Natural killer cell (primary cell): ENCODE results near the gene ANP32A. TPM values are rescaled to one million over a fixed set of nuclear protein-coding genes. Genes with fewer than 3 reads are reported as not detected.

Source experiments
- ATAC-seq, 3 donors: fragments of 150-1000 bp in 2 of 3; fragments of 200-7000 bp in 1 of 3; cut with Tn5 transposase; 1 replicate in 1 of 3; 2 replicates in 2 of 3; pipeline ENCODE4 v1.10.0; 2021; ENCODE audit warnings: mild to moderate bottlenecking in 2 of 3, moderate library complexity in 2 of 3
- DNase-seq, 2 donors: peaks; one replicate each; pipeline versions ENCODE4 v3.0.0 to v3.0.0-alpha.2; 2013 to 2021; ENCODE audit warnings: mixed read lengths in 1 of 2
- H3K27ac ChIP-seq: one replicate; pipeline ENCODE4 v1.5.1; 2013; ENCODE audit warnings: mild to moderate bottlenecking, low read length
- H3K27me3 ChIP-seq: one replicate; pipeline ENCODE4 v1.6.1; 2013; ENCODE audit warnings: low read length; ENCODE audit not compliant: control insufficient read depth, insufficient read depth
- H3K36me3 ChIP-seq: one replicate; pipeline ENCODE4 v1.6.1; 2013; ENCODE audit warnings: low read length; ENCODE audit not compliant: control insufficient read depth, insufficient read depth
- H3K4me1 ChIP-seq: one replicate; pipeline ENCODE4 v1.6.1; 2013; ENCODE audit warnings: low read length; ENCODE audit not compliant: control insufficient read depth, insufficient read depth
- H3K4me3 ChIP-seq: one replicate; pipeline ENCODE4 v1.5.1; 2013; ENCODE audit warnings: low read length
- H3K9me3 ChIP-seq: one replicate; pipeline ENCODE4 v1.6.1; 2013; ENCODE audit warnings: low read length; ENCODE audit not compliant: control insufficient read depth, insufficient read depth
- H3K27ac Mint-ChIP-seq, 2 donors: one replicate each; pipeline ENCODE4 v1.8.0; 2022; ENCODE audit warnings: mild to moderate bottlenecking in 2 of 2, mixed read lengths in 2 of 2, moderate library complexity in 1 of 2
- H3K27me3 Mint-ChIP-seq, 2 donors: one replicate each; pipeline ENCODE4 v1.8.0; 2022; ENCODE audit warnings: low read depth in 2 of 2, mixed read lengths in 2 of 2
- H3K36me3 Mint-ChIP-seq: one replicate; pipeline ENCODE4 v1.8.0; 2022; ENCODE audit warnings: mixed read lengths
- H3K4me1 Mint-ChIP-seq, 2 donors: one replicate each; pipeline ENCODE4 v1.8.0; 2022; ENCODE audit warnings: mixed read lengths in 2 of 2
- H3K4me3 Mint-ChIP-seq: one replicate; pipeline ENCODE4 v1.8.0; 2022; ENCODE audit warnings: mild to moderate bottlenecking, moderate library complexity, mixed read lengths
- H3K9me3 Mint-ChIP-seq, 2 donors: one replicate each; pipeline ENCODE4 v1.8.0; 2022; ENCODE audit warnings: mixed read lengths in 2 of 2
- WGBS: methylation state at CpG from one replicate; pipeline ENCODE4 v1.1.7; 2013; ENCODE audit warnings: missing lambda C conversion rate; ENCODE audit not compliant: insufficient coverage; 5-methylcytosine and 5-hydroxymethylcytosine counted together
- intact Hi-C: fragments of 100-400 bp; cut with micrococcal nuclease; formaldehyde crosslinking; loops from one replicate; pipeline ENCODE4 v1.14.2; 2022
- total RNA-seq, 4 donors: library from RNA; stranded (reverse); fragments of 120-200 nt in 1 of 4; gene quantifications; one replicate each; pipeline versions ENCODE4 v1.2.3 to v1.2.4, GENCODE V29; 2013 to 2022
- TF ChIP-seq, protein P1 (sequence below): fragments of 200-600 bp; IDR thresholded peaks from one replicate; pipeline ENCODE4 v1.8.0; 2022; ENCODE audit warnings: antibody characterized with exemption

The ANP32A gene
- total RNA-seq, 3 donors from 2014 or later (not counting 1 experiment from before 2014, with no cell fraction given), result 133 to 150 (median 148) TPM

DNA sequence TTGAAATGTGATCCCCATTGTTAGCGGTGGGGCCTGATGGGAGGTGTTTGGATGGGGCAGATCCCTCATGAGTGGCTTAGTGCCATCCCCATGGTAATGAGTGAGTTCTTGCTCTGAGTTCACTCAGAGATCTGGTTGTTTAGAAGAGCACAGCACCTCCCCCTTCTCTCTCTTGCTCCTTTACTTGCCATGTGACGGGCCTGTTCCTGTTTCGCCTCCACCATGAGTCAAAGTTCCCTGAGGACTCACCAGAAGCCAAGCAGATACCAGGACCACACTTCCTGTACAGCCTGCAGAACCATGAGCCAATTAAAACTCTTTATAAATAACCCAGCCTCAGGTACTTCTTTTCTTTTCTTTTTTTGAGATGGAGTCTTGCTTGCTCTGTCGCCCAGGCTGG is 46.6 kb downstream of the ANP32A start:
- H3K9me3 Mint-ChIP-seq, result no peaks in the 10 kb centered on the region
- no peak overlapping the region for H3K4me3 Mint-ChIP-seq
- WGBS, result 93% methylated on average over 4 of the region's 4 CpGs
- peaks cover 21% of the 10 kb centered on the region for H3K4me1 ChIP-seq
- H3K27ac Mint-ChIP-seq, result no peak overlapping the region
- DNase-seq (no peak), ATAC-seq (no peak)
- peaks cover 32 to 40% of the 10 kb centered on the region in 2 donors for H3K4me1 Mint-ChIP-seq
- H3K4me3 ChIP-seq, result no peak overlapping the region
- no peaks in the 10 kb centered on the region for H3K9me3 ChIP-seq
- TF ChIP-seq, protein P1, sequence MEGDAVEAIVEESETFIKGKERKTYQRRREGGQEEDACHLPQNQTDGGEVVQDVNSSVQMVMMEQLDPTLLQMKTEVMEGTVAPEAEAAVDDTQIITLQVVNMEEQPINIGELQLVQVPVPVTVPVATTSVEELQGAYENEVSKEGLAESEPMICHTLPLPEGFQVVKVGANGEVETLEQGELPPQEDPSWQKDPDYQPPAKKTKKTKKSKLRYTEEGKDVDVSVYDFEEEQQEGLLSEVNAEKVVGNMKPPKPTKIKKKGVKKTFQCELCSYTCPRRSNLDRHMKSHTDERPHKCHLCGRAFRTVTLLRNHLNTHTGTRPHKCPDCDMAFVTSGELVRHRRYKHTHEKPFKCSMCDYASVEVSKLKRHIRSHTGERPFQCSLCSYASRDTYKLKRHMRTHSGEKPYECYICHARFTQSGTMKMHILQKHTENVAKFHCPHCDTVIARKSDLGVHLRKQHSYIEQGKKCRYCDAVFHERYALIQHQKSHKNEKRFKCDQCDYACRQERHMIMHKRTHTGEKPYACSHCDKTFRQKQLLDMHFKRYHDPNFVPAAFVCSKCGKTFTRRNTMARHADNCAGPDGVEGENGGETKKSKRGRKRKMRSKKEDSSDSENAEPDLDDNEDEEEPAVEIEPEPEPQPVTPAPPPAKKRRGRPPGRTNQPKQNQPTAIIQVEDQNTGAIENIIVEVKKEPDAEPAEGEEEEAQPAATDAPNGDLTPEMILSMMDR, result no peak
- no peaks in the 10 kb centered on the region for H3K36me3 Mint-ChIP-seq
- H3K27me3 Mint-ChIP-seq, result peaks cover 0 to 5% of the 10 kb centered on the region in 2 donors
- no peaks in the 10 kb centered on the region for H3K27me3 ChIP-seq
- H3K36me3 ChIP-seq, result peaks cover 7% of the 10 kb centered on the region
- no peak overlapping the region for H3K27ac ChIP-seq
- intact Hi-C loops, result no loop called here

DNA sequence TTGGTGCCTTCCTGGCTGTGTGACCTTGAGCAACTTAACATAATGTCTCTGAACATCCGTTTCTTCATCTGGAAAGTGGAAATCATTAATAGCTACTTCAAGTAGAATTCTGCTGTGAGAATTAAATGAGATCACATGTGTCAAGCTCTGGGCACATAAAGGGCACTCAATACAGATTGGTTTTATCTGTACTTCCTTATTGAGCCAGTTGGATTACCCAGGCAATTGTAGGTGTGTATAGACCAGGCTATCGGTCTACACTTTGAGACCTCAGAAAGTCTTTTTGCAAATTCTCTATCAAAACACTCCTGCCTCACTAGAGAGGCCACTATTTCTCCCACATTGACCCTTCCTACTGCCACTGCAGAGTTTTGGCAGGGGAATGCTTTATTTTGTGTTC is 47.7 kb downstream of the ANP32A start:
- Histone ChIP-seq H3K27ac (no peak overlapping the region), H3K27me3 (no peaks in the 10 kb centered on the region), H3K4me1 (peaks cover 21% of the 10 kb centered on the region), H3K4me3 (no peak overlapping the region), H3K9me3 (no peaks in the 10 kb centered on the region), H3K36me3 (peaks cover 4% of the 10 kb centered on the region)
- Mint-ChIP-seq H3K9me3 (no peaks in the 10 kb centered on the region), H3K36me3 (no peaks in the 10 kb centered on the region), H3K27me3 (peaks cover 0 to 5% of the 10 kb centered on the region in 2 donors), H3K4me3 (no peak overlapping the region), H3K4me1 (peaks cover 32 to 40% of the 10 kb centered on the region in 2 donors), H3K27ac (no peak overlapping the region)
- WGBS, result 79% methylated on average over 1 of the region's 2 CpGs
- intact Hi-C loops, result no loop called here
- DNase-seq (no peak), ATAC-seq (no peak)
- TF ChIP-seq, protein P1, result no peak

- Histone ChIP-seq H3K27me3 (no peaks in the 10 kb centered on the region), H3K36me3 (no peaks in the 10 kb centered on the region), H3K4me3 (no peak overlapping the region), H3K27ac (no peak overlapping the region), H3K9me3 (no peaks in the 10 kb centered on the region), H3K4me1 (peaks cover under 1% of the 10 kb centered on the region)
- ATAC-seq, result no peak
- Mint-ChIP-seq H3K27me3 (peaks cover 0 to 5% of the 10 kb centered on the region in 2 donors), H3K4me1 (peaks cover 8 to 16% of the 10 kb centered on the region in 2 donors), H3K36me3 (no peaks in the 10 kb centered on the region), H3K9me3 (no peaks in the 10 kb centered on the region), H3K27ac (no peak overlapping the region), H3K4me3 (no peak overlapping the region)
- intact Hi-C loops, result no loop called here
- TF ChIP-seq, protein P1, result no peak
- DNase-seq, result no peak
These were observed 50.5 kb downstream of the ANP32A start for GRCh38 chr15:68770216-68770615.

GRCh38 chr15:68769702-68770101 is 51.0 kb downstream of the ANP32A start:
- Histone ChIP-seq H3K27ac (no peak overlapping the region), H3K36me3 (no peaks in the 10 kb centered on the region), H3K4me1 (no peaks in the 10 kb centered on the region), H3K4me3 (no peak overlapping the region), H3K9me3 (no peaks in the 10 kb centered on the region), H3K27me3 (no peaks in the 10 kb centered on the region)
- no peaks in the 10 kb centered on the region for H3K36me3 Mint-ChIP-seq
- peaks cover 6 to 11% of the 10 kb centered on the region in 2 donors for H3K4me1 Mint-ChIP-seq
- no peak overlapping the region for H3K4me3 Mint-ChIP-seq
- TF ChIP-seq, protein P1, result no peak
- no peak for DNase-seq
- 89% methylated on average over 2 of the region's 2 CpGs for WGBS
- H3K27ac Mint-ChIP-seq, result no peak overlapping the region
- intact Hi-C loops, result no loop called here
- ATAC-seq, result no peak
- H3K9me3 Mint-ChIP-seq, result no peaks in the 10 kb centered on the region
- peaks cover 0 to 5% of the 10 kb centered on the region in 2 donors for H3K27me3 Mint-ChIP-seq
